Measurements from ENCODE around the gene NTN1.

- TF ChIP-seq CTCF (conservative IDR thresholded peaks at IDR 0.05) (no peak), EZH2 (IDR thresholded peaks at IDR 0.05; ENCODE audit: low read depth) (no peak)
These were observed 209.0 kb downstream of the NTN1 start for GRCh38 chr17:9230346-9230745.

All from PC-9 (cell line).